ENCODE results near the gene RADX. TPM values are rescaled to one million over a fixed set of nuclear protein-coding genes. Genes with fewer than 3 reads are reported as not detected.

The RADX gene
- total and polyA plus RNA-seq, 10 donors: 2.7 to 19.4 (median 5.9) TPM

DNA sequence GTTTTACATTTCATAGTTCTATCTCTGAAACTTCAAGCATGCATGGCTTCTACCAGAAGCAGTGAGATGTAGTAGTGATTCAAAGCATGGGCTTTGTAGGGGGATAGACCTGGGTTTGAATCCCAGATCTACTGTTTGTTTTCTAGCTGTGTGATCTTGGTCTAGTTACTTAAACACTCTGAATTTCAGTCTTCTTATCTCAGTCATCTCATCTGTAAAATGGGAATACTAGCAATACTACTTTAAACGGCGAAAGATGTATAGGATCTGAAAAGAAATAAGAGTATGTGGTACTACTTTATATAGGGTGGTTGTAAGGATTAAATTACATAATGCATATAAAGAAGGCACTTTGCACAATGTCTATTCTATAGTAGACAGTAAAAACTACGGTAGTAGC lies 94.7 kb downstream of the RADX start:
- intact Hi-C loops (cut with DNase I; ENCODE audit: low total_unique reads): no loop called here
- Histone ChIP-seq H3K9me3 (no peaks in the 10 kb centered on the region), H3K4me1 (no peaks in the 10 kb centered on the region), H3K27me3 (replicated peaks in 1 of 7) (peaks cover 0 to 11% (median 0%) of the 10 kb centered on the region in 7 donors), H3K4me3 (no peak overlapping the region), H3K36me3 (no peaks in the 10 kb centered on the region), H3K27ac (no peak overlapping the region)
- no peak for DNase-seq
- no peak for TF ChIP-seq CTCF (IDR thresholded peaks at IDR 0.05 in 8 of 11, conservative IDR thresholded peaks at IDR 0.05 in 3 of 11)
- TF ChIP-seq POLR2AphosphoS5 (IDR thresholded peaks at IDR 0.05): no peak
- TF ChIP-seq POLR2A (IDR thresholded peaks at IDR 0.05): no peak
- WGBS, 5 donors: 89 to 96% (median 95%) methylated on average over 3 of the region's 3 CpGs

- 66 to 78% (median 77%) methylated on average over 3 of the region's 3 CpGs for WGBS, 5 donors
- intact Hi-C loops (cut with DNase I; ENCODE audit: low total_unique reads): no loop called here
- no peaks in the 10 kb centered on the region for H3K4me1 ChIP-seq
- H3K27ac ChIP-seq: no peak overlapping the region
- H3K4me3 ChIP-seq: no peak overlapping the region
- TF ChIP-seq POLR2AphosphoS5 (IDR thresholded peaks at IDR 0.05) (no peak), CTCF (IDR thresholded peaks at IDR 0.05 in 8 of 11, conservative IDR thresholded peaks at IDR 0.05 in 3 of 11) (no peak), POLR2A (IDR thresholded peaks at IDR 0.05) (no peak)
- no peaks in the 10 kb centered on the region for H3K9me3 ChIP-seq
- no peaks in the 10 kb centered on the region for H3K36me3 ChIP-seq
- no peak for DNase-seq
- peaks cover 0 to 11% (median 0%) of the 10 kb centered on the region in 7 donors for H3K27me3 ChIP-seq (replicated peaks in 1 of 7)
Measured at GRCh38 chrX:106707771-106708454, 96.1 kb downstream of the RADX start.

- Histone ChIP-seq H3K9me3 (no peaks in the 10 kb centered on the region), H3K36me3 (no peaks in the 10 kb centered on the region), H3K4me1 (no peaks in the 10 kb centered on the region), H3K27me3 (replicated peaks in 1 of 7) (peaks cover 0 to 8% (median 0%) of the 10 kb centered on the region in 7 donors), H3K27ac (no peak overlapping the region), H3K4me3 (no peak overlapping the region)
- intact Hi-C loops (cut with DNase I; ENCODE audit: low total_unique reads): no loop called here
- TF ChIP-seq POLR2A (IDR thresholded peaks at IDR 0.05): no peak
- DNase-seq: no peak
Measured at GRCh38 chrX:106710771-106711170, 99.0 kb downstream of the RADX start.

DNA sequence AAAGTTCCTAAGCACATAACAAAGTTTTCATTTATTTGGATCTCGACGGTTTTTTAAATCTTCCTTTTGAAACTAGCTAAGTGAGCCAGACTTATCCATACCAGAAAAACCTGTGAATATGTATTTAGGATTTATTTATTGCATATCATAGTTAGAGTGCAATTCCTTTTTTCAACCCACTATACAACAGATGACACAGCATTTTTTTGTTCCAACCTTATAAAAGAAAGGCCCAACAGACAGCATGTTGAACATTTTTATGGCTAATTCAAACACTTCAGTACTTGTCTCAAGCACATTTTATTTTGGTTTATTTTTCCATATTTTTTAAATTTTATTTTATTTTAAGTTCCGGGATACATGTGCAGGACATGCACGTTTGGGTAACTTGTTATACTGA lies 99.6 kb downstream of the RADX start:
- H3K4me1 ChIP-seq: no peaks in the 10 kb centered on the region
- no peaks in the 10 kb centered on the region for H3K9me3 ChIP-seq
- H3K36me3 ChIP-seq: no peaks in the 10 kb centered on the region
- H3K4me3 ChIP-seq: no peak overlapping the region
- intact Hi-C loops (cut with DNase I; ENCODE audit: low total_unique reads): no loop called here
- 68 to 90% (median 81%) methylated on average over 4 of the region's 4 CpGs for WGBS, 5 donors
- H3K27ac ChIP-seq: no peak overlapping the region
- no peak for DNase-seq
- H3K27me3 ChIP-seq (replicated peaks in 1 of 7): peaks cover 0 to 8% (median 0%) of the 10 kb centered on the region in 7 donors
- TF ChIP-seq POLR2A (IDR thresholded peaks at IDR 0.05): no peak
- TF ChIP-seq CTCF (IDR thresholded peaks at IDR 0.05 in 8 of 11, conservative IDR thresholded peaks at IDR 0.05 in 3 of 11): no peak
- TF ChIP-seq POLR2AphosphoS5 (IDR thresholded peaks at IDR 0.05): no peak

Measured in spleen (tissue), 11 donors.